ENCODE measurements around the gene SRC.

SRC gene

GRCh38 chr20:37419774-37420542 is 74.0 kb downstream of the SRC start:
- no peak overlapping the region for H3K4me3 ChIP-seq (ENCODE audit: low read length)
- TF ChIP-seq ZNF274 (IDR thresholded peaks at IDR 0.05; ENCODE audit: low read depth, low read length) = no peak

- no peak overlapping the region for H3K4me3 ChIP-seq (ENCODE audit: low read length)
- TF ChIP-seq ZNF274 (IDR thresholded peaks at IDR 0.05; ENCODE audit: low read depth, low read length) = no peak
Observed at GRCh38 chr20:37420610-37421009, 74.7 kb downstream of the SRC start.

- no peak for TF ChIP-seq ZNF274 (IDR thresholded peaks at IDR 0.05; ENCODE audit: low read depth, low read length)
- H3K4me3 ChIP-seq (ENCODE audit: low read length) = no peak overlapping the region
Observed at GRCh38 chr20:37421060-37421905, 75.3 kb downstream of the SRC start.

GRCh38 chr20:37421988-37422387 is 76.0 kb downstream of the SRC start:
- TF ChIP-seq ZNF274 (IDR thresholded peaks at IDR 0.05; ENCODE audit: low read depth, low read length) = no peak
- no peak overlapping the region for H3K4me3 ChIP-seq (ENCODE audit: low read length)

GRCh38 chr20:37422791-37423286 is 76.9 kb downstream of the SRC start:
- TF ChIP-seq ZNF274 (IDR thresholded peaks at IDR 0.05; ENCODE audit: low read depth, low read length) = no peak
- H3K4me3 ChIP-seq (ENCODE audit: low read length) = no peak overlapping the region

- TF ChIP-seq ZNF274 (IDR thresholded peaks at IDR 0.05; ENCODE audit: low read depth, low read length) = no peak
- H3K4me3 ChIP-seq (ENCODE audit: low read length) = no peak overlapping the region
Observed at GRCh38 chr20:37423545-37423944, 77.6 kb downstream of the SRC start.

GRCh38 chr20:37424062-37424851 is 78.3 kb downstream of the SRC start:
- no peak for TF ChIP-seq ZNF274 (IDR thresholded peaks at IDR 0.05; ENCODE audit: low read depth, low read length)
- H3K4me3 ChIP-seq (ENCODE audit: low read length) = no peak overlapping the region

- no peak for TF ChIP-seq ZNF274 (IDR thresholded peaks at IDR 0.05; ENCODE audit: low read depth, low read length)
- no peak overlapping the region for H3K4me3 ChIP-seq (ENCODE audit: low read length)
Observed at GRCh38 chr20:37425103-37425625, 79.2 kb downstream of the SRC start.

GRCh38 chr20:37426106-37426505 is 80.2 kb downstream of the SRC start:
- H3K4me3 ChIP-seq (ENCODE audit: low read length) = no peak overlapping the region

GRCh38 chr20:37426978-37427377 is 81.0 kb downstream of the SRC start:
- no peak overlapping the region for H3K4me3 ChIP-seq (ENCODE audit: low read length)
- TF ChIP-seq ZNF274 (IDR thresholded peaks at IDR 0.05; ENCODE audit: low read depth, low read length) = no peak

More at GRCh38 chr20:37426106-37426505, 80.2 kb downstream of the SRC start:
- no peak for TF ChIP-seq ZNF274 (IDR thresholded peaks at IDR 0.05; ENCODE audit: low read depth, low read length)

GRCh38 chr20:37430044-37430443 is 84.1 kb downstream of the SRC start:
- no peak overlapping the region for H3K4me3 ChIP-seq (ENCODE audit: low read length)
- TF ChIP-seq ZNF274 (IDR thresholded peaks at IDR 0.05; ENCODE audit: low read depth, low read length) = no peak

- H3K4me3 ChIP-seq (ENCODE audit: low read length) = no peak overlapping the region
- TF ChIP-seq ZNF274 (IDR thresholded peaks at IDR 0.05; ENCODE audit: low read depth, low read length) = no peak
Observed at GRCh38 chr20:37430778-37431460, 85.0 kb downstream of the SRC start.

GRCh38 chr20:37431786-37432185 is 85.8 kb downstream of the SRC start:
- TF ChIP-seq ZNF274 (IDR thresholded peaks at IDR 0.05; ENCODE audit: low read depth, low read length) = no peak
- H3K4me3 ChIP-seq (ENCODE audit: low read length) = no peak overlapping the region
